H1 (cell line): ENCODE results near the gene GOLGA3.

Experiments used
- CTCF ChIP-seq, 3 experiments: IDR thresholded peaks; 1 replicate in 2 of 3; 2 replicates in 1 of 3; pipeline versions ENCODE4 v1.5.1 to v1.6.1; 2011; ENCODE audit warnings: low read length in 3 of 3, mild to moderate bottlenecking in 3 of 3, inconsistent platforms in 2 of 3, low read depth in 1 of 3, moderate library complexity in 1 of 3; ENCODE audit not compliant: insufficient read depth in 1 of 3; ENCODE audit errors: control extremely low read depth in 1 of 3
- MAFK ChIP-seq: IDR thresholded peaks from 2 replicates; pipeline ENCODE4 v1.6.1; 2012; ENCODE audit warnings: low read depth, mild to moderate bottlenecking, improper control_type of control experiment, low read length
- MAX ChIP-seq: IDR thresholded peaks from 2 replicates; pipeline ENCODE4 v1.6.1; 2012; ENCODE audit warnings: inconsistent platforms
- NRF1 ChIP-seq: IDR thresholded peaks from 2 replicates; pipeline ENCODE4 v1.6.1; 2011; ENCODE audit warnings: mild to moderate bottlenecking, low read depth, low read length, improper control_type of control experiment
- POLR2AphosphoS5 ChIP-seq: IDR thresholded peaks from 2 replicates; pipeline ENCODE4 v1.6.1; 2011; ENCODE audit warnings: low read depth, low read length
- SIRT6 ChIP-seq: IDR thresholded peaks from one replicate; pipeline ENCODE4 v1.7.1; 2012; ENCODE audit warnings: low read length, inconsistent platforms

- TF ChIP-seq SIRT6 (no peak), MAFK (no peak), CTCF (IDR thresholded peaks at IDR 0.05; ENCODE audit: control extremely low read depth in 1 of 3, insufficient read depth in 1 of 3, low read depth in 1 of 3, low read length in 3 of 3) (no peak), POLR2AphosphoS5 (no peak), NRF1 (no peak), MAX (no peak)
Measured at GRCh38 chr12:132831771-132832170, 3.1 kb upstream of the GOLGA3 start.
